DND-41 (cell line): ENCODE measurements around the gene PHF3.

Experiments
- EZH2 ChIP-seq: IDR thresholded peaks from 3 replicates; pipeline ENCODE4 v1.6.1; 2012; ENCODE audit warnings: borderline replicate concordance, low read depth, mild to moderate bottlenecking, moderate library complexity, low read length, inconsistent platforms; ENCODE audit not compliant: severe bottlenecking
- TF ChIP-seq, protein P1 (sequence below): IDR thresholded peaks from 2 replicates; pipeline ENCODE4 v1.5.1; 2012; ENCODE audit warnings: borderline replicate concordance, low read length, moderate library complexity, mild to moderate bottlenecking; ENCODE audit not compliant: poor library complexity, severe bottlenecking; ENCODE audit errors: extremely low read depth

DNA sequence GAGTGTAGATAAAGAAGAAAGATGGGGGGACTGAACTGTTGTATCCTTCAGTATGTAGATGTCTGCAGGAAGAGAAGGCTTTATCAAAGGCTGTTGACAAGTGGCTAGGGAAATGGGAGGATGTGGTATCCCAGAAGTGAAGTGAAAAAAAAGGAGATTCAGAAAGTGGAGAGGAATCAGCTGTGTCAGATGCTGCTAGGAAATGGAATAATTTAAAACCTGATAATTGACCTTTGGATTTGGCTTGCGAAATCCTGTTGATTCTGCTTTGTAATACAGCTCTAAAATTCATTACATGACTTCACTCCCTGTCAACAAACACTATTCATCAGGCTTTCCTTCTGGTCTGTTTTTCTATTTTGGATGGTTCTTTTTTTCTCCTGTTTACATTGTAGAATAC lies 41.7 kb downstream of the PHF3 start:
- TF ChIP-seq, protein P1, sequence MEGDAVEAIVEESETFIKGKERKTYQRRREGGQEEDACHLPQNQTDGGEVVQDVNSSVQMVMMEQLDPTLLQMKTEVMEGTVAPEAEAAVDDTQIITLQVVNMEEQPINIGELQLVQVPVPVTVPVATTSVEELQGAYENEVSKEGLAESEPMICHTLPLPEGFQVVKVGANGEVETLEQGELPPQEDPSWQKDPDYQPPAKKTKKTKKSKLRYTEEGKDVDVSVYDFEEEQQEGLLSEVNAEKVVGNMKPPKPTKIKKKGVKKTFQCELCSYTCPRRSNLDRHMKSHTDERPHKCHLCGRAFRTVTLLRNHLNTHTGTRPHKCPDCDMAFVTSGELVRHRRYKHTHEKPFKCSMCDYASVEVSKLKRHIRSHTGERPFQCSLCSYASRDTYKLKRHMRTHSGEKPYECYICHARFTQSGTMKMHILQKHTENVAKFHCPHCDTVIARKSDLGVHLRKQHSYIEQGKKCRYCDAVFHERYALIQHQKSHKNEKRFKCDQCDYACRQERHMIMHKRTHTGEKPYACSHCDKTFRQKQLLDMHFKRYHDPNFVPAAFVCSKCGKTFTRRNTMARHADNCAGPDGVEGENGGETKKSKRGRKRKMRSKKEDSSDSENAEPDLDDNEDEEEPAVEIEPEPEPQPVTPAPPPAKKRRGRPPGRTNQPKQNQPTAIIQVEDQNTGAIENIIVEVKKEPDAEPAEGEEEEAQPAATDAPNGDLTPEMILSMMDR: no peak
- TF ChIP-seq EZH2: no peak
